ENCODE measurements around the gene NOBOX.

The NOBOX gene

DNA sequence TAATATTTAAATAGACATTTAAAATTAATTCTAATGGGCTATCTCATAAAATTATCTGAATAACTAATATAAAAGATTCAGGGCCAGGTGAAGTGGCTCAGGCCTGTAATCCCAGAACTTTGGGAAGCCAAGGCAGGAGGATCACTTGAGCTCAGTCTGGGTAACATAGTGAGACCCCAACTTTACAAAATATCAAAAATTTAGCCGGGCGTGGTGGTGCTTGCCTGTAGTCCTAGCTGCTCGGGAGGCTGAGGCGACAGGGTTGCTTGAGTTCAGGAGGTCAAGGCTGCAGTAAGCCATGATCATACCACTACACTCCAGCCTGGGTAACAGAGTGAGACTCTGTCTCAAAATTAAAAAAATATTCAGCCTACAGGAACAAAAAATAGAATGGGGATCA lies 12.5 kb downstream of the NOBOX start:
- peaks cover 10% of the 10 kb centered on the region for H3K27me3 Mint-ChIP-seq (ENCODE audit: low read depth, poor library complexity)
- no peak for DNase-seq
- H3K27ac Mint-ChIP-seq: no peak overlapping the region
- peaks cover 39% of the 10 kb centered on the region for H3K4me1 Mint-ChIP-seq
- TF ChIP-seq, protein P1, sequence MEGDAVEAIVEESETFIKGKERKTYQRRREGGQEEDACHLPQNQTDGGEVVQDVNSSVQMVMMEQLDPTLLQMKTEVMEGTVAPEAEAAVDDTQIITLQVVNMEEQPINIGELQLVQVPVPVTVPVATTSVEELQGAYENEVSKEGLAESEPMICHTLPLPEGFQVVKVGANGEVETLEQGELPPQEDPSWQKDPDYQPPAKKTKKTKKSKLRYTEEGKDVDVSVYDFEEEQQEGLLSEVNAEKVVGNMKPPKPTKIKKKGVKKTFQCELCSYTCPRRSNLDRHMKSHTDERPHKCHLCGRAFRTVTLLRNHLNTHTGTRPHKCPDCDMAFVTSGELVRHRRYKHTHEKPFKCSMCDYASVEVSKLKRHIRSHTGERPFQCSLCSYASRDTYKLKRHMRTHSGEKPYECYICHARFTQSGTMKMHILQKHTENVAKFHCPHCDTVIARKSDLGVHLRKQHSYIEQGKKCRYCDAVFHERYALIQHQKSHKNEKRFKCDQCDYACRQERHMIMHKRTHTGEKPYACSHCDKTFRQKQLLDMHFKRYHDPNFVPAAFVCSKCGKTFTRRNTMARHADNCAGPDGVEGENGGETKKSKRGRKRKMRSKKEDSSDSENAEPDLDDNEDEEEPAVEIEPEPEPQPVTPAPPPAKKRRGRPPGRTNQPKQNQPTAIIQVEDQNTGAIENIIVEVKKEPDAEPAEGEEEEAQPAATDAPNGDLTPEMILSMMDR (IDR thresholded peaks at IDR 0.05): no peak
- peaks cover 3% of the 10 kb centered on the region for H3K9me3 Mint-ChIP-seq
- no peak overlapping the region for H3K4me3 Mint-ChIP-seq
- H3K36me3 Mint-ChIP-seq (ENCODE audit: low read depth): no peaks in the 10 kb centered on the region

- H3K4me3 Mint-ChIP-seq: no peak overlapping the region
- H3K27me3 Mint-ChIP-seq (ENCODE audit: low read depth, poor library complexity): peaks cover 9% of the 10 kb centered on the region
- no peaks in the 10 kb centered on the region for H3K36me3 Mint-ChIP-seq (ENCODE audit: low read depth)
- DNase-seq: no peak
- H3K9me3 Mint-ChIP-seq: peaks cover 3% of the 10 kb centered on the region
- TF ChIP-seq, protein P1 (IDR thresholded peaks at IDR 0.05): no peak
- peak overlapping the region; percentile 4 for H3K27ac Mint-ChIP-seq
- peaks cover 39% of the 10 kb centered on the region for H3K4me1 Mint-ChIP-seq
These were observed 13.0 kb downstream of the NOBOX start for GRCh38 chr7:144390481-144390880.

DNA sequence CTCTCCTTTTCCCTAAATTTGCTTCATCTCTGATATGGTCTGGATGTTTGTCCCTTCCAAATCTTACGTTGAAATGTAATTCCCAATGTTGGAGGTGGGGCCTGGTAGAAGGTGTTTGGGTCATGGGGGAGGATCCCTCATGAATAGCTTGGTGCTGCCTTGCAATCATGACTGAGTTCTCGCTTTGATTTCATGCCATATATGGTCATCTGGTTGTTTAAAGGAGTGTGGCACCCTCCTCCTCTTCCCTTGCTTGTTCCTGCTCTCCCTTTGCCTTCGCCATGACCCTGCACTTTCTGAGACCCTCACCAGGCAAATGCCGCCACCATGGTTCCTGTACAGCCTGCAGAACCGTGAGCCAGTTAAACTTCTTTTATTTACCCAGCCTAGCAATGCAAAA lies 14.5 kb downstream of the NOBOX start:
- peaks cover 3% of the 10 kb centered on the region for H3K9me3 Mint-ChIP-seq
- H3K27ac Mint-ChIP-seq: peak overlapping the region; percentile 45
- no peaks in the 10 kb centered on the region for H3K36me3 Mint-ChIP-seq (ENCODE audit: low read depth)
- no peak for DNase-seq
- TF ChIP-seq, protein P1 (IDR thresholded peaks at IDR 0.05): no peak
- H3K27me3 Mint-ChIP-seq (ENCODE audit: low read depth, poor library complexity): peaks cover 2% of the 10 kb centered on the region
- no peak overlapping the region for H3K4me3 Mint-ChIP-seq
- peaks cover 53% of the 10 kb centered on the region for H3K4me1 Mint-ChIP-seq

DNA sequence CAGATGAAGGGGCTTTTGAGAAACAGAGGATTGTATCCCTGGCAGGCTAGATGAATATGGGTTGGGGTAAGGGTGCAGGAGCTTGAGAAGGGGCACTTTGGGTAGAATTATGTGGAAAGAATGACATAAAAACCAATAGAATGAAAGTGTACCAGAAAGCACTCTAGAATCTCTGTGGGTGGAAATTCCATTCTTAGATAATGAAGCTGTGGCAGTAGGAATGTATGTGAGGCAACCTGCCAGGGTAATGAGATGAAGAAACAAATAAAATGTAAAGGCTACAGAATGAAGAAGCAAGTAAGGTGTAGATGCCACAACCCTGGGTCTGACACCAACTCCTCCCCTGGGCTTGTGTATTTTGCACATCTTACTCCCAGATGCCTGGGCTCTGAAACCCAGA lies 16.8 kb downstream of the NOBOX start:
- Mint-ChIP-seq H3K4me3 (no peak overlapping the region), H3K27ac (no peak overlapping the region), H3K27me3 (ENCODE audit: low read depth, poor library complexity) (peaks cover 2% of the 10 kb centered on the region), H3K4me1 (peaks cover 47% of the 10 kb centered on the region), H3K9me3 (peaks cover 3% of the 10 kb centered on the region), H3K36me3 (ENCODE audit: low read depth) (no peaks in the 10 kb centered on the region)
- no peak for DNase-seq
- TF ChIP-seq, protein P1 (IDR thresholded peaks at IDR 0.05): no peak

DNA sequence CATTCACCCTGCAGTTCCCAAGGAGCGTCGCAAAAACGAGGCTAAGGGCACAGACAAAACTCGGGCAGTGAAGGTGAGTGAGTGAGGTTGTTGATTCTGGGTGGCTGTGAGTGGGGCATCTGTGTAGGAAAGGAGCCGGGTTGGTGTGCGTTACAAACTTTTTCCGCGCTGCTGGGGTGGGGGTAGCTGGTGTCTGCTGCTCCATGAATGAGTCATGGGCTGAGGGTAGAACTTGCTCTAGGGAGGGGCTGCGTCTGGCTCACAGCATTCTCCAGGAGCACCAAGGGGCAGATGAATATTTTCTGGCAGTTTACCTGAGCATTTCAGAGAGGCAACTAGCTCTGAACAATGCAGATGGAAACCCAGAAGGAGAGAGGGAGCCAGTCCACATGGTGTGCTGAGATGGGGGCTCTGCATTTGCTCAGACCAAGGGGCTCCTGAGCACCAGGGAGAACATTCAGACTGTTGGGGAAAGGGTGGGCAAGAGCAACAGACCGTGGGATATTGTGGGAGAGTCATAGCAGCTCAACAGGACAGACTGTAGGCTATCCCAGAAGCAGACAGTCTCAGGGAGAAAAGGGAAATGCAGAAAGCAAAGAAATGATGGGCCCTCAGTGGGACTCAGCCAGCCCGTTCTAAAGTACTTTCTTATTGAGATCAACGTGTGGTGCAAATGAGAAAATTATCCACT lies 18.8 kb downstream of the NOBOX start:
- no peak for DNase-seq
- TF ChIP-seq, protein P1 (IDR thresholded peaks at IDR 0.05): no peak
- H3K4me3 Mint-ChIP-seq: peak overlapping the region; percentile 4
- H3K4me1 Mint-ChIP-seq: peaks cover 27% of the 10 kb centered on the region
- peak overlapping the region; percentile 40 for H3K27ac Mint-ChIP-seq
- H3K36me3 Mint-ChIP-seq (ENCODE audit: low read depth): peaks cover 4% of the 10 kb centered on the region
- H3K27me3 Mint-ChIP-seq (ENCODE audit: low read depth, poor library complexity): peaks cover 2% of the 10 kb centered on the region
- H3K9me3 Mint-ChIP-seq: no peaks in the 10 kb centered on the region

GRCh38 chr7:144384071-144384470 lies 19.4 kb downstream of the NOBOX start:
- Mint-ChIP-seq H3K4me1 (peaks cover 21% of the 10 kb centered on the region), H3K36me3 (ENCODE audit: low read depth) (peaks cover 4% of the 10 kb centered on the region), H3K27ac (peak overlapping the region; percentile 40), H3K27me3 (ENCODE audit: low read depth, poor library complexity) (no peaks in the 10 kb centered on the region), H3K4me3 (no peak overlapping the region), H3K9me3 (no peaks in the 10 kb centered on the region)
- no peak for DNase-seq
- TF ChIP-seq, protein P1 (IDR thresholded peaks at IDR 0.05): no peak
